Coronary artery (tissue), 2 donors: Measurements from ENCODE around the gene MT1HL1.
A peak's percentile ranks its signal among the peaks of the same experiment; 100 is the strongest.
"Not testable (repeated sequence)": the region's sequence is repeated elsewhere in the genome, so short reads cannot be mapped to it uniquely, and the experiment has no call there.

Experiments used
- DNase-seq: peaks from one replicate; pipeline ENCODE4 v3.0.0-alpha.2; 2017; ENCODE audit warnings: low spot score
- H3K27ac ChIP-seq, 2 donors: fragments of 200-600 bp; sonication (generic); one replicate each; pipeline ENCODE4 v1.5.1; 2016 to 2019
- H3K4me3 ChIP-seq: fragments of 200-600 bp; sonication (generic); 2 replicates; pipeline ENCODE4 v1.5.1; 2016; ENCODE audit warnings: mild to moderate bottlenecking, moderate library complexity
- TF ChIP-seq, protein P1 (sequence below): fragments of 200-600 bp; sonication (generic); IDR thresholded peaks from one replicate; pipeline ENCODE4 v1.5.1; 2019; ENCODE audit warnings: antibody characterized with exemption

MT1HL1 gene

DNA sequence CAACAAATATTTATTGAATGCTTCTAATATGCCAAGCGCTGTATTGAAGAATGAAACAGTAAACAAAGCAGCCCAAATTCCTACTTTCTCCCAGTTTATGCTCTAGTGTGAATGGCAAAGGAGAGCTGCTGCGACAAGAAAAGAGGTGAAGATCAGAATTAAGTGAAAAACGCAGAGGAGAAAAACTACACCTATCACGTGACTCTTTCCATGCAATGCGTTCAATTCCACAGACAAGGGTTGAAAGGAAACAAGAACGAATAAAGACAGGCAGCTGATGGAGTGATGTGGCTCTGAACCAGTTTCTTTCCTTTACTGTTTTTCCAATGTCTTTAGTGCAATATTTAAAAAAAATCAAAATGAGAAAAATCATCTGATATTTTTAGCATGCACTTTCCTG lies 23.6 kb downstream of the MT1HL1 start:
- TF ChIP-seq, protein P1, sequence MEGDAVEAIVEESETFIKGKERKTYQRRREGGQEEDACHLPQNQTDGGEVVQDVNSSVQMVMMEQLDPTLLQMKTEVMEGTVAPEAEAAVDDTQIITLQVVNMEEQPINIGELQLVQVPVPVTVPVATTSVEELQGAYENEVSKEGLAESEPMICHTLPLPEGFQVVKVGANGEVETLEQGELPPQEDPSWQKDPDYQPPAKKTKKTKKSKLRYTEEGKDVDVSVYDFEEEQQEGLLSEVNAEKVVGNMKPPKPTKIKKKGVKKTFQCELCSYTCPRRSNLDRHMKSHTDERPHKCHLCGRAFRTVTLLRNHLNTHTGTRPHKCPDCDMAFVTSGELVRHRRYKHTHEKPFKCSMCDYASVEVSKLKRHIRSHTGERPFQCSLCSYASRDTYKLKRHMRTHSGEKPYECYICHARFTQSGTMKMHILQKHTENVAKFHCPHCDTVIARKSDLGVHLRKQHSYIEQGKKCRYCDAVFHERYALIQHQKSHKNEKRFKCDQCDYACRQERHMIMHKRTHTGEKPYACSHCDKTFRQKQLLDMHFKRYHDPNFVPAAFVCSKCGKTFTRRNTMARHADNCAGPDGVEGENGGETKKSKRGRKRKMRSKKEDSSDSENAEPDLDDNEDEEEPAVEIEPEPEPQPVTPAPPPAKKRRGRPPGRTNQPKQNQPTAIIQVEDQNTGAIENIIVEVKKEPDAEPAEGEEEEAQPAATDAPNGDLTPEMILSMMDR, result no peak
- DNase-seq, result no peak
- Histone ChIP-seq H3K27ac (no peak overlapping the region), H3K4me3 (no peak overlapping the region)

DNA sequence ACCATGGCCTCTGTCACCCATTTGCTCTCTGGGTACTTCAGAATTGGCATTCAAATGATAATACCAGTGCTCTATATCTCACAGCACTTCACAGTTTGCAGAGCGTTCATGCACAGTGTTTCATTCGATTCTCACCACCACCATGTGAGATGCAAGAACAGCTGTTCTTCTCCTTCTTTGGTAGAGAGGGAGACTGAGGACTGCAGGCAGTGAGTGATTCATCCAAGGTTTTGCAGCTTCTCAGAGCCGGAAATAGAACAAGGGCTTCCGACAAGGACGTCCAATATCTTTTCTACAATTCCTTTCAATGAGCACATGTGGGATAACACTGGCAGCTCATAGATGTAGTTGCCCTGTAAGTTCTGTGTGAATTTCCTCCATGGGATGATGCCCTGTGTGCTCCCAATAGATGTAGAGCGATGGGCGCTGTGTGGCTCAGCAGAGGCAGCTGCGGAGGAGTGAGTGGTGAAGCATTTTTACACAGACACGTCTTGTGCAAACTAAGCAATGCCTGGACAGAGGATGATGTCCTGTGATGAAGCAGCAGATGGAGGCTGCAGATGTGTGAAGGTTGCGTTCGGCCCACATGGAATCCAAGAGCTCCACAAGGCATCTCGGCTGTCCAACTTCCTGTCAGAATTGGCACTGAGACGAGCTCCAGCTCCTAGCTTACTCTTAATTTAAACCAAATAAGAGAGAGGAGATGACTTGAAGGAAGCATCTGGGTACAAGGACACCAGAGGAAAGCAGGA lies 24.9 kb downstream of the MT1HL1 start:
- H3K27ac ChIP-seq, result peak overlapping the region in 1 of 2 donors; percentile 2
- DNase-seq, result no peak
- TF ChIP-seq, protein P1, result no peak

DNA sequence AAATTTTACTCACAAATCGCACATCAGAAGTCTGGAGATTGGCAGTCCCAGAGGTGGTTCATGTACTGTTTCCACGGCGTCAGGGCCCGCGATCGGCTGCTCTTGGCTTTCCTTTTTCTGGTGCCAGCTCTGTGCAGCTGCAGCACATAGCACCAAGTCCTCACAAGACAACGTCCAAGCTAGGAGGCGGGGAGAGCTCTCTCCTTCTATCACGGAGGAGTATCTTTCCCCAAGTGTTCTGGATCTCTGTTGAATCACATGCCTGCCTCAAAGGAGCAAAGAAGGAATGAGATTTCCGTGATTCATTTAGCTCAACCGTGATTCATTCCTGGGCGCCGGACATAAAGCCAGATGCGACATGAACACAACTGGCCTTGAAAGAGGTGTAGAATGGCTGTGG lies 25.5 kb downstream of the MT1HL1 start:
- TF ChIP-seq, protein P1, result no peak
- no peak for DNase-seq
- H3K27ac ChIP-seq, result no peak overlapping the region
- no peak overlapping the region for H3K4me3 ChIP-seq

More for the DNA sequence above, 24.9 kb downstream of the MT1HL1 start:
- no peak overlapping the region for H3K4me3 ChIP-seq

DNA sequence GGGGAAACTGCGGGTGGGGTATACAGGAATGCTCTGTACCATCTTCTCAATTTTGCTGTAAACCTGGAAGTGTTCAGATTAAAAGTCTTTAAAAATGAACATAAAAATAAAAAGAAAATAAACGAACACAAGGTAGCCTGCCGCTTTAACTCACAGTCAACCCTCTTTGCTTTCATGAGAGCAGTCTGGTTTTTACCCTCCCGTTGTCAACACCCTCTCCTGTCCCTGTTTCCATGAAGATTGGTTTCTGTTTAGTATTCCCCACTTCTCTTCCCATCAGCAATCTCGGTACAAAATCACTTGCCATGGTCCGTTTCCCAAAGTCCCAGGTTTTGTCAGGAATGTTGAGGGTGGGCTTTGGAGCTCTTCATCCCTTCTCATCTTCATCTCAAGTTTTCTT lies 28.8 kb downstream of the MT1HL1 start:
- TF ChIP-seq, protein P1, result no peak
- no peak overlapping the region for H3K4me3 ChIP-seq
- DNase-seq, result no peak

DNA sequence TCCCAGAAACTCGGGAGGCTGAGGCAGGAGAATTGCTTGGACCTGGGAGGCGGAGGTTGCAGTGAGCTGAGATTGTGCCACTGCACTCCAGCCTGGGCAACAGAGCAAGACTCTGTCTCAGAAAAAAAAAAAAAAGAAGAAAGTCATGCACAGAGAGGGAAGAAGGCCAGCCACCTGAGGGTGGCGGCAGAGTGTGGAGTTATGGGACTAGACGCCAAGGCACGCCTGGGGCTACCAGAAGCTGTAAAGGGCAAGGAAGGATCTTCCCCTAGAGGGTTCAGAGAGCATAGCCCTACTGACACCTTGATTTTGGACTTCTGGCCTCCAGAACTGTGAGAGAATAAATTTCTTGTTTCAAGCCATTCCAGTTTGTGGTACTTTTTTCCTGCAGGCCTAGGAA lies 30.2 kb downstream of the MT1HL1 start:
- not testable (repeated sequence) for H3K4me3 ChIP-seq, DNase-seq, H3K27ac ChIP-seq

More for the DNA sequence above, 28.8 kb downstream of the MT1HL1 start:
- H3K27ac ChIP-seq, result no peak overlapping the region

DNA sequence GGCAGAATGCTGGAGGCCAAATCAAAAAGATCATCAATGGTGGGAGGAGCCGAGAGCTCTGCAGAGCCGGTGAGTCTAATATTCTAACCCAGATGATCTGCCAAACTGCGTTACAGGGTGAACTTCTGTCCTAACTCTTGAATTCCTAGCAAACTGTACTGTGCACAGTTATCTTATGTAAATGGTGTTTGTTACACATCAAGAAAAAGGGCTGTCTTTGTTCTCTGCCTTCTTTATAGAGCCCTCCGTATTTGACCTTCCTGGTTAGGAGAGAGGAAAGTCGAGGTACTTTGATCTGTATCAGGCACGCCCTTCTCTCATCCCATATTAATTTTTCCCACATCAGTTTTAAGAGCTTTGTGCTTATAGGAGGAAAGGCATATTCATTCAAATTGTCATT lies 37.6 kb downstream of the MT1HL1 start:
- Histone ChIP-seq H3K4me3 (no peak overlapping the region), H3K27ac (no peak overlapping the region)
- TF ChIP-seq, protein P1, result no peak
- no peak for DNase-seq

DNA sequence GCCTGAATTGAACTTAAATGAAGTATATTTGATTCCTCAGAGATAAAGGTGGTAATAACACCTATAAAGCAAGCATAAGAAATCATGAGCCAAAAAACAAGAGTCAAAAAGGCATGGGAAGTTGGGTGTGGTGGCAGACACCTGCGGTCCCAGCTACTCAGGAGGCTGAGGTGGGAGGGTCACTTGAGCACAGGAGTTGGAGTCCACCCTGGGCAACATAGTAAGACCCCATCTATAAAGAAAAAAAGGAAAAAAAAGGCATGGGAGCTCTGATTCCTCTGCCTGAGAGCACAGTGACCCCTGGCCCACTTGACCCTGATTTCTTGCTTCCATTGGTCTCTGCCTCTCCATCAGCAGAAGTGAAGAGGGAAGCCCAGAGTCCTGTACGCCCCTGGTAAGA lies 40.3 kb downstream of the MT1HL1 start:
- H3K27ac ChIP-seq, result no peak overlapping the region
- no peak for DNase-seq
- no peak overlapping the region for H3K4me3 ChIP-seq
- TF ChIP-seq, protein P1, result no peak
